Measurements from ENCODE around the gene ADAMTS9.

Gene ADAMTS9

DNA sequence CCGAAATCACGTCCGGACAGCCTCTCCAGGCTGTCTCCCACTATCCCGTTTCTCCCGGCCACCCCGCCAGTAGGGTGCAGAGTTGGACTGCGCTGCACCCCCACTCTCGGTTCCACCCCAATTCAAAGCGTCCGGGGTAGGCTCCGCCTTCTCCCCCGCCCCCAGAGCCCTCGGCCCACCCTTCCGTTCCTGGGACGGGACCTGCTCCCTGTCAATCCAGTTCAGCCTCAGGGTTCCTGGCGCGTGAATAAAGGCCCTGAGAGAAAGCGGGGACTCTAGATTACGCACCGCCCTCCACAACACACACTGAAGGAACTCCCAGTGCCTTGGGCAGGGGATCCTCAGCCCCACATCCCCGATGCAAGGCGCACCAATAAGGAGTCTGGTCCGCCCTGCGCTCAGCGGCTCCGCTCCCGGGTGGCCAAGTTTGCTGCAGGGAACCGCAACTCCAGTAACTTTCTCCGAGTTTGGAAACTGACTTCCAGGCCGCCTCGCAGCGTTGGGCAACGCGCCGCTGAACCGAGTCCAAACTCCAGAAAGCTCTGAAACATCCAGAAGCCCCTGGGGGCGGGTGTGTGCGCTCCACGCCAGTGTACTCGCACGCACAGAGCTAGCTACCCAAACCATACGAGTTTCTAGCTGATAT is 1.9 kb downstream of the ADAMTS9 start:
- DNase-seq, result no peak

DNA sequence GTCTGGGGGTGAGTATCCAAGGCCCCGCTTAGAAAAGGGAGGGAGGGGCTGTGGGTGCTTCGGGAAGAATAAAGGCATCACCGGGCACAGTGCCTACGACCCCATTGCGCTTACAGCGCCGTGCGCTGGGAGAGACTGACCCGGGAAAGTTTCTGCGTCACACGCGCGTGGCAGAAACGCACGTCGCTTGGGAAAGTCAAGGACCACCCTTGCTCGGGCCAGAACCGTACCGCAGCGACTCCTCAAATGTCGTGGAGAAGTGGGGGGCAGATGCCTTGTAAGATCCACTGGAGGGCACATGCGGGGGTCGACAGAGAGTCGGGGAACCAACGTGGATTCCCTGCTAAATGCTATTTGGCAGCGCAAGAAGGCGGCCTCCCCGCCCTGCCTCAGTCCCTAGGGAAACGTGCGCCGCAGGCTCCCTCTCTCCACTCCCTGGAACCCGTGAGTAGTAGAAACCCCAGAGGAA is 2.4 kb downstream of the ADAMTS9 start:
- DNase-seq, result no peak

DNA sequence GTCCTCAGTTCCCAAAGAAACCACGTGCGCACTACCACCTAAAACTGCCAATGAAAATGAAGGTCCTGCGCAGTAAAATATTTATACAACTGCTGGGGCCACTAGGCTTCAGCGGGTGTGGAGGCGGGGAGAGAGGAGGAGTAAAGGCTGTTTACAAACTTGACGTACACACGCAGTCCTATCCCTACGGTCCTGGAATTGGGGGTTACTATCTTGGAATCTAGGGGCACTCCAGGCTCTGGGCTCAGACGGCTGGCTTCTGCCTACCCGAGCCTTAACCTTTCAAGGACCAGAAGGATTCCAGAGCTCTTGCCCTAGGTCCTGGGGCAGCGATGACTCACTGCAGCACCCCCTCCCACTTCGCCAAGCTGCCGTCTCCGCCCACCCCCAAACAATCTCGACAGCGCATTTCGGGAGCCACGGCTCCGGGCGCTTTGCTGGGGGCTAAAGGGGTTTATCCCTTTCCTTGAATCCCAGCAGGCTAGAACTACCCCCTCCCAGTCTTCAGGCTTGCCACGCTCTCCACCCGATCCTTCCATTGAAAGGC is 3.0 kb downstream of the ADAMTS9 start:
- DNase-seq, result no peak

- DNase-seq, result no peak
These were observed 6.0 kb downstream of the ADAMTS9 start for GRCh38 chr3:64681827-64682226.

DNA sequence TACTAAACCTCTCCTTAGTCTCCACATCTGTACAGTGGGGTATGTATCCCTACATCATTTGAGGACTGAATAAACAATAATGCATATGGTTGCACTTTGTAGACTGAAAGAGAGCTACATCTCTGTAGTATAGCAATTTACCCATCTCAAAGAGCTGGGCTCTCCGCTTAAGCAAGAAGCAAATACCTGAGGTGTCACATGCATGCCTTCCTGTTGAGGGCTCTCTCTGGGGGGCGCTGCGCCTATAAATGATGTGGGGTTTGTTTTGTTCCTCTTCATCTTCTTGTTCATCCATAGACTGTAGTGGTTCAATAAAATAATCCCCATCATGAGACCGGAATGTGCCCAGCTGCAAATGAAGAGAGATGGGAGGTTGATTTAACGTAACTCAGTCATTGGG is 6.8 kb downstream of the ADAMTS9 start:
- DNase-seq, result no peak

- DNase-seq, result no peak
These were observed 7.5 kb downstream of the ADAMTS9 start for GRCh38 chr3:64680334-64680733.

DNA sequence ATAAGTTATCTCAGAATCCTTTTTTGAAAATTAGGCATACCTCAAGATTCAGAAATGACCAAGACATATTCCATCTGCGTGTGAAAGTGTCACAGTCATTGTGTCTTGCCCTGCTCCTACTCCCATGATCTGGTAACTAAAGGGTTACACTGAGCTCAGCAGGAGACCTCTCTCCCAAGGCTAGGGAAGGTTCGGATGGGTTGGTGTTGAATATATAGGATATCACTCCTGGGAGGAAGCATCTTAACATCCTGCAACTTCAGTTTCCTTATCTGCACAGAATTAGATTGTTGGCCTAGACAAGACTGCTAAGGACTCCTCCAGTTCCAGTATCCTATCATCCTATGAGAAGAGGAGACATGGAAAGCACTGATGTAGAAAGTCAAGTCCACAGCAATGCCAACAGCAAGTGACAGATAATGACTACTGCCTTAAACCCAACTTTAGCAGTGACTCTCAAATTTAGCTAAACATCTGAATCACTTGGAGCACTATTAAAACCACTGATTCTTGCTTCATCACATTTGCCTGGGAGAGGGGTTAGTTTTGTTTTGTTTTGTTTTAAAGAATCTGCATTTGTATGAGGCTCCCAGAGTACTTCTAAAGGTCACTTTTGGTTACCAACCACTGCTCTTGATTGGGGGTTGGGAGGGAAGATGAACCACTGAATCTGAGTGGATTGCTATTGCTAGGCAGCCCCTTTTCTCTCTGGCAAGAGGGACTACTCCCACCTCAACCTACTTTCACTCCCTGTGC is 9.7 kb downstream of the ADAMTS9 start:
- DNase-seq, result no peak

- DNase-seq, result no peak
These were observed 11.0 kb downstream of the ADAMTS9 start for GRCh38 chr3:64676831-64677230.

- DNase-seq, result no peak
These were observed 12.0 kb downstream of the ADAMTS9 start for GRCh38 chr3:64675687-64676247.

DNA sequence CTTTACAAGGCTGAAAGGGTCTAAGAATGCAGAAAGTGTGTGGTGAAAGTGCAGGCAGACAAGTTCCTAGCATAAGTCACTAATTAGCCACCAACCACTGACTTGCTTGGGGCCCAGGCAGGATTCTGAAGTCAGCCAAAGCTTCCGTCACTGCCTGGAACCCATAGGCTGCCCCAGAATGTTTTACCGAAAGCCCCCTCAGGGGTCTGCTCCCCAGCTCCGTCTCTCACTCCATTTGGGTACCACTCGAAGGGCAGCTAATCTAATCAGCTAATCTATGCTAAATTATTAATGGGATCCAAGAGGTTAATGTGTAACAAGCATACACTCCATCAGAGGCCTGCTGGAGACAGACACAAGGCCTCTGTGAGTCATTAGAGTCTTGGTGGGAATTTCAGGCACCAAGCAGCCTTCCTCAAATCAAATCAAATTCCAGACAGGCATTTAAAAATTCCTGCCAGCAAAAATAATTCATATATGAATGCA is 13.2 kb downstream of the ADAMTS9 start:
- no peak for DNase-seq

GRCh38 chr3:64673159-64673715 is 14.6 kb downstream of the ADAMTS9 start:
- DNase-seq, result no peak

DNA sequence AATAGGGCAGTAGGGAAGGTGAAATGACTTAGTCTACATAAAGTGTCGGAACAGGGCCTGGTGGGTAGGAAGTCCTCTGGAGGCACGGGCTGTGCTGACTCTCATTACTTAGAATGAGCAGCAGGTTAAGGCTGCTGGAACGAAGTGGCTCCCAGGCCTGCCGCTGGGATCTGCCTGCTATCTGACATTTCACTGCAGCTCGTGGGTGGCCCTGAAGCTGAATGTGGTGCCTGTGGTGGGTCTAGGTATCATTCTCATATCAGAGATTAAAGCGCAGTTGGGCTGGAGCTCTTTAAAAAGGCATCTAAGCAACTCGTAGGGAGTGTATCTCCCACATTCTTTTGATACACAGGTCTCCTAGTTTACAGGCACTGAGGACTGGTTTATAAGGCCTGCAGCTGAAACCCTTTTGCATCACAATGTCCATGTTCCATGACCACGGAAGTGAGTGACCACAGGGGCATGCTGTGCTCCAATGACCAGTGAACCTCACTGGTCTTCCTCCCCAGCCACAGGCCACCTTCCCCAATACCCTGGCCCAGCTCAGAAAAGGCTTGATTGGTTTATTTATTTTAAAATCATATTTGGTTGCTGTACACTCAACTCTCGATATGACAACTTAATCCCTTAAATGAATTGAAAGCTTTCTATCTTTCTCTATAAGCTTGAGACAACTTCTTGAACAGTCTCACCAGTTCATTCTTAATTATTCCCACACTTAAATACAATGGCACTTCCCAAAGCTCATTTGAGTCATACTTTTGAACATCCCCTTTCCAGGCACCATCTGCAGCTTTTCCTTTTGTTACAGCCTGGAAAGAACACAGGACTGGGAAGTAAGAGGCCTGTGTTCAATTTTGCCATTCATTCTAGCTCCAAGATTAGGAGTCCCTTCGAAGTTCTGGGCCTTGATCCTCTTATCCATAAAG is 19.0 kb downstream of the ADAMTS9 start:
- DNase-seq, result no peak

DNA sequence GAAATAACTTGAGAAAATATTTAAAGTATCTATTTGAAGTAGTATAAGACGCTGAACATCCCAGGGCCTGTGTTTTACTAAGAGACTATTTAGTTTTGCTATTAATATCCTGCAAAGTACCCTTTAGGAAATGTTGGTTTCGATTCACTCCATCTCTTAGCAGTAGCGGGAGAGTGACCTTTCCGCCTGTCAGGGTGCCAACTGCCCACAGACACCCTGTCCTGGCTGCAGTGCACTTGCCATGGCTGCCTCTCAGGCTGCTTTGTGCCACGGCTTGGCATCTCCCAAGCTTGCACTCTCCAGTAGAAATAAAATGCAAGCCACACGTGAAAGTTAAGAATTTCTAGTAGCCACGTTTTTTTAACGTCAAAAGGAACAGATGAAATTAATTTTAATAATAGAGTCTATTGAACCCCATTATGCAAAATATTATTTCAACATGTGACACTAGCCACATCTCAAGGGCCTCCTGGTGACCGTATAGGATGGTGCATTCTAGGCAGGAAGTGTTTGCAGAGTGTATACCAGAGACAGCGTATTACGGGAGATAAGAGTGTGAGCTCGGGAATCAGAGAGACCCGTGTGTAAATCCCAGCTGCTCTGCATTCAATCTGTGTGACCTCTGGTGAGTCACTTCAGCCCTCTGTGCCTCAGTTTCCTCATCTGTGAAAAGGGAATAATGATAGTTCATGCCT is 19.8 kb downstream of the ADAMTS9 start:
- DNase-seq, result no peak

DNA sequence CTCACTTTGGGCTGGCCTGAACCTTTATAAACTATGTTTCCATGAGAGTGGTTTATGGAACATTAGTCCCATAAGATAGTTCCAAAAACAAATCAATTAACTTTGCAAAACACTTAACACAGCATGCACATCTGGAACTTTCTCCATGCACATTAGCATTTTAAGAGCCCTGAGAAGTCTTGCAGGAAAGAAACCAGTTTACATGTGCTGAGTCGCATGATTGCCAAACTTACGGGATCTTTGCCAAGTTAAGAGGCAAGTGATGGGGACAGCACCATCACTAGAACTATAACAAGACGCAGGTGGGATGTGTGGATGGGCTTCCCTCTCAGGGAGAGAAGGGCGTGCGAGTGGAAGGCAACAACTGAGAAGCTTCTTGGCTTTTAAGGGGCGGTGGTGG is 20.7 kb downstream of the ADAMTS9 start:
- no peak for DNase-seq

DNA sequence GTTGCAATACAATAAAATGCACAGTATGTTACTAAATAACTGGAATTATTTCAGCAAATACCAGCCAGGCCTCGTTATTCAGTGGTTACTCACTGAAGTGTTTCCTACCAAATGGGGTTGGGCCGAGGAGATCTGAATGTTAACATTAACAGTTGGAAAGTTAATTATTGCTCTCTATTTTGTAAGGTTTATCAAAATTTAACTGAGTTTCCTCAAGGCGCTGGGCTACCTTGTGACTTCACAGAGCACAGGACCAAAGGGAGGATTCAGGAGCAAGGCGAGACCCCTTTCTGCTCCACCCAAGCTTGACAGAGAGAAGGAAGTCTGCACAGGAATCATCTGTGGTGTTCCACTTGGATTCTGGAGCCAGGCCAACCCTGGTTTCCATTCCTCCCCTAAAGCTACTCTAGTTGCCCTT is 21.6 kb downstream of the ADAMTS9 start:
- no peak for DNase-seq

DNA sequence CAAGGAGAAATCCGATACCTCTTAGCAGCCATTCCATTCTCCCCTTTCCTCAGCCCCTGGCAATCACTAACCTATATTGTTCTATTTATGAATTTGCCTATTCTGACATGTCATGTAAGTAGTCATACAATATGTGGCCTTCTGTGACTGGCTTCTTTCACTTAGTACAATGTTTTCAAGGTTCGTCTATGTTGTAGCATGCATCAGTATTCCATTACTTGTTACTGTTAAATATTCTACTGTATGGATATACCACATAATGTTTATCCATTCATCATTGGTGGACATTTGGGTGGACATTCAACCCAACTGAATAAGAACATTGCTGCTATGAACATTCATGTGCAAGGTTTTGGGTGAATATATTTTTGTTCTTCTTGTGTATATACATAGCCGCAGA is 23.4 kb downstream of the ADAMTS9 start:
- no peak for DNase-seq

DNA sequence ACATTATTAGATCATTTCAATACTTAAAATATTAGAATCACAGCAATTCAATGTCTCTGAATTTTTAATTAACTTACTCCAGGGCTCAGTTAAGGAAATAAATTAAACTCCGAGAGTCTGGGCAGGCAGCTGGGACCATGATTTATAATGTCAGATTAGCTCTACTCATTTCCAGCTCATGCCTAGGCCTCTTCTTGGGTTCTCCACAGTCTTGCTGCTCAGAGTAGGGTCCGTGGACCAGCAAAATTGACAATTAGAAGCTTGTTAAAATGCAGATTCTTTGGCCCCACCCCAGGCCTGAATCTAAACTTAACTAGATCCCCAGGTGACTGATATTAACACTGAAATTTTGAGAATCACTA is 28.2 kb downstream of the ADAMTS9 start:
- no peak for DNase-seq

DNA sequence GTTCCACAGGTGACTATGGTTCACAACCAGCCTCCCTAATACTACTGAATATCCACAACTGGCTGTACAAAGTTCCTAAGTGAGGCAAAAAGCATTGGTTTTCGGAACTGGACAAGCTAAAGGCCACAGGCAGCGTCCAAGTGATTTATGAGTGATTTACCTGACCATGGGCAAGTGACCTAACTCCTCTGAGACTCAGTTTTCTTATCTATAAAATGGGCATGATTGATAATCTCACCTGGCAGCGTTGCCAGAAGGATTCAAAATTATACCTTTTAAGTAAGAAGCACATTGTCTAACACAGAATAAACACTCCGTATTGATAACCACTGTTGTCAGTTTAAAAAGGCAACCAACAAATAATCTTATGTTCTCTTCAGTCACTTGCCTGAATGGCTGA is 29.8 kb downstream of the ADAMTS9 start:
- no peak for DNase-seq

- no peak for DNase-seq
These were observed 31.3 kb downstream of the ADAMTS9 start for GRCh38 chr3:64656544-64656943.

- DNase-seq, result no peak
These were observed 32.6 kb downstream of the ADAMTS9 start for GRCh38 chr3:64655160-64655559.

DNA sequence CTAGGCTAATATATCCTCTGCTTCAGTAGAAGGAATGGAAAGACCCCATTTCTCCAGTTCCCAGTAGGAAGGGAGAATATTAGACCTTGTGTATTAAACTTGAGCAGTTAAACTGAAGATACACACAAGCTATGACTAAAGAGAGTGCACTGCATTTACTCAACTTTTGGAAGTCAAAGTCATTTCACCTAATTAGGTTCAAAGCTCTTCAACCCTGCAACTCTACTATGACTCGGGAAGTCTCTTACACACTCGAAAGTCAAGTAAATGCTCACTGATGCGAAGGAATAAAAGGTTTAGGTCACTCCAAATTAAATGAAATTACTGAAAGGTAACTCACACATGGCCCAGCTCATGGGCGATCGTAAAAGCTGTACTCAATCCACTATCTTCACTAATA is 33.8 kb downstream of the ADAMTS9 start:
- DNase-seq, result no peak

- no peak for DNase-seq
These were observed 34.7 kb downstream of the ADAMTS9 start for GRCh38 chr3:64653101-64653500.
